H1 (cell line): ENCODE data around the gene OASL. TPM values are rescaled to one million over a fixed set of nuclear protein-coding genes. Genes with fewer than 3 reads are reported as not detected.

ENCODE experiments used
- CBX8 ChIP-seq: fragments of 300-800, 300-1000 bp; sonication (generic); IDR thresholded peaks from 2 replicates; pipeline ENCODE4 v1.7.1; 2016; ENCODE audit warnings: low read depth, low read length, borderline replicate concordance
- CEBPB ChIP-seq: IDR thresholded peaks from 2 replicates; pipeline ENCODE4 v1.6.1; 2012; ENCODE audit warnings: low read depth, low read length
- CHD7 ChIP-seq: fragments of 300-600 bp; sonication (generic); IDR thresholded peaks from 2 replicates; pipeline ENCODE4 v1.7.1; 2012; ENCODE audit warnings: low read length, moderate library complexity, mild to moderate bottlenecking, inconsistent platforms; ENCODE audit not compliant: insufficient replicate concordance
- KDM4A ChIP-seq: IDR thresholded peaks from one replicate; pipeline ENCODE4 v1.7.1; 2012; ENCODE audit warnings: low read depth, mild to moderate bottlenecking, moderate library complexity, low read length, inconsistent platforms; ENCODE audit not compliant: severe bottlenecking
- SIRT6 ChIP-seq: IDR thresholded peaks from one replicate; pipeline ENCODE4 v1.7.1; 2012; ENCODE audit warnings: low read length, inconsistent platforms
- polyA plus RNA-seq, 7 experiments: library from polyadenylated mRNA; depleted of rRNA in 3 of 7; stranded (reverse) in 5 of 7; unstranded in 2 of 7; fragments of >200 nt in 5 of 7; fragments of 200-250 nt in 2 of 7; gene quantifications; 1 replicate in 5 of 7; 2 replicates in 1 of 7; 4 replicates in 1 of 7; pipeline versions ENCODE4 v1.2.1 to v1.2.3, GENCODE V29; 2011 to 2013; ENCODE audit warnings: missing spikeins in 2 of 7, mixed read lengths in 2 of 7
- total RNA-seq: library from RNA; stranded (reverse); fragmentation: NEBNext Ultra II Directional; extraction: Animal tissue kit (Norgen Biotek cat#: 25700); gene quantifications from 2 replicates; pipeline ENCODE4 v1.2.1, GENCODE V29; 2021

Gene OASL
- total and polyA plus RNA-seq, 2 of the 8 experiments (the other 6 are each of a cell fraction or from before 2014, with no cell fraction given), result not detected

GRCh38 chr12:120990487-120991055 is 48.5 kb downstream of the OASL start (continued):
- TF ChIP-seq CHD7 (no peak), KDM4A (no peak), SIRT6 (no peak), CEBPB (no peak), CBX8 (no peak)
- TF ChIP-seq, all 59 proteins: peak for 0
